Erythroblast (primary cell): ENCODE data around the gene PTPN23.

Experiments used
- DNase-seq, 2 experiments: peaks; one replicate each; lab custom pipeline; 2025; lab: John Stamatoyannopoulos, UW
- GATA1 ChIP-seq: IDR thresholded peaks from 2 replicates; pipeline ENCODE4 v1.6.1; 2011; ENCODE audit warnings: low read depth, mild to moderate bottlenecking, control low read depth, low read length, moderate library complexity
- POLR2A ChIP-seq: IDR thresholded peaks from 2 replicates; pipeline ENCODE4 v1.6.1; 2011; ENCODE audit warnings: mild to moderate bottlenecking, low read length

The PTPN23 gene

GRCh38 chr3:47424434-47425382 is 43.9 kb downstream of the PTPN23 start:
- no peak for DNase-seq
- TF ChIP-seq POLR2A = no peak
- TF ChIP-seq GATA1 = no peak

GRCh38 chr3:47425383-47425778 is 44.6 kb downstream of the PTPN23 start:
- DNase-seq = no peak
- TF ChIP-seq GATA1 (no peak), POLR2A (no peak)

DNA sequence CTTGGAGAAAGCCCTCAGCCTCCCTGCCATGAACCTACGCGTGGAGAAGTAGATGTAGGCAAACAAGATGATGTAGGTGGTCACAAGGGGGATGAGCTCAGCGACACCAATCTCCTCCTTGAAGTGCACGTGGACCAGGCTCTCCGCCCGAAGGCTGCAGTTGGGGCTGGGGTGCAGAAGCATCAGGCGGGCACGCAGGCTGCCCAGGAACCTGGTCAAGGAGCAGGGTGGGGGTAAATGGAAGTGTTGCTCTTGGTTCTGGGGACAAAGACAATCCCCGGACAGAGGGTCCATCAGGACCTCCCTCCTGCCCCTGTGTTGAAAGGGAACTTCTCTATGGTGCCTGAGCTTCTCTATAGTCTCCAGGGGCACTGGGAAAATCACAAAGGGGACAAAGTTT is 45.1 kb downstream of the PTPN23 start:
- DNase-seq = no peak
- TF ChIP-seq POLR2A (no peak), GATA1 (no peak)

DNA sequence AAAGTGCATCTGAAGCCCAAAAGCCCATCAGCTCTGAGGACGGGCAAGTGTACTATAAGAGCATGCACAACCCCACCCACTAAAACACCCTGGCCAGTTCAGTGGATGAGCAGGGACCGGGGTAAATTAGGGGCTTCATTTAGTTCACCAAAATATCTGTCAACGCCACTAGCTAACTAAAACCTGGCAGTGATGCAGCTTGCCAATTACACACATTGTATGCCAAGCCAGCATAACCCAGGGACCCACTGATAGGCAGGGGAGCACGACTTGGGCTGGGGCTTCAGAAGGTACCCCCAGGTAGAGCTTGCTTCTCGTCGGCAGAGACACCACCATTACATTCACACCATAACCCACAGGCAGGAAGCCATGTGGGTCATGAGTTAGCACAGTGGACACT is 47.0 kb downstream of the PTPN23 start:
- DNase-seq = no peak
- no peak for TF ChIP-seq GATA1
- no peak for TF ChIP-seq POLR2A

GRCh38 chr3:47428662-47429061 is 47.8 kb downstream of the PTPN23 start:
- TF ChIP-seq POLR2A = no peak
- TF ChIP-seq GATA1 = no peak
- DNase-seq = peak; percentile 62 to 77

DNA sequence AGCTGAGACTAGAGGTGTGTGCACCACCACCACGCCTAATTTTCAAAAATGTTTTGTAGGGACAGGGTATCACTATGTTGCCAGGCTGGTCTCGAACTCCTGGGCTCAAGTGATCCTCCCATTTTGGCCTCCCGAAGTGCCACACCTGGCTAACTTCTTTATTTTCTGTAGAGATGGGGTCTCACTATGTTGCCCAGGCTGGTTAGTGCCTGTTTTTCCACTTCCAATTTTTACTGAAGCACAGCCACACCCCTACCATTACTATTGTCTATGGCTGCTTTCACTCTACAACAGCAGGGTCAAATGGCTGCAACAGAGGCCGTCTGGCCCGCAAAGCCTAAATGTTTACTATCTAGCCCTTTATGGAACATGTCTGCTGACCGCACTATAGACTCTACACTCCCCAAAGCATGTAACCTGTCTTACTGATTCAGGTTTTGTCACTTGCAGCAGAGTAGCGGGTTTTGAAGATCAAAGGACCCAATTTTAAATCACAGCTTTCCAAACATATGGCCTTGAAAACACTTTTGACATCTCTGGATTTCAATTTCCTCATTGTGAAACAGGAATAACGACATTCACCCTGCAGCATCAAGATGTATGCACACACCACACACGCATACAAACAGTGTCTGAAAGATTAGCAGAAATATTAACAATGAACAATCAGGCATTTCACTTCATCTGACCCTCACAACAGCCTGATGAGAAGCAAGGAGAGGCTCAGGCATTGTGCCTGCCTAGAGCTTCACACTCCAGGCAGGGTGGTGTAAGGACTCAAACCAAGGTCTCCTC is 48.9 kb downstream of the PTPN23 start:
- TF ChIP-seq POLR2A (no peak), GATA1 (no peak)
- no peak for DNase-seq

DNA sequence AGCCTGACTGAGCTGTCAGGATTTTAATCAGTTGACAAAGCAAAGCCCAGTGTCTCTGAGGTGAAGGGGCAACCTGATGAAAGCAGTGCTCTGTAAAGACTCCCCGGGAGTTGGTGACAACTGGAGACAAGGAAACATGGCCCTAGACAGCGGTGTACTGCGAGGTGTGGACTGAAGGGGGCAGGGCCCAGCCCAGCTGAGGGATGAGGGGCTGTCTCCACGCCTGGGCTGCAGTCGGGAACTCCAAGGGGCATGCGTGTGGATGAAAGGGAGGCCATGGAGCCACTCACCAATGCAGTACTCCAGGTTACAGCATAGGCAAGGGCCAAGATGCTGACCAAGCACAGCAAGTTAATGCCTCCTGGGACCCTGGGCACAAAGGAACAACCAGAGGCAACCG is 49.8 kb downstream of the PTPN23 start:
- TF ChIP-seq POLR2A (no peak), GATA1 (no peak)
- DNase-seq = no peak

DNA sequence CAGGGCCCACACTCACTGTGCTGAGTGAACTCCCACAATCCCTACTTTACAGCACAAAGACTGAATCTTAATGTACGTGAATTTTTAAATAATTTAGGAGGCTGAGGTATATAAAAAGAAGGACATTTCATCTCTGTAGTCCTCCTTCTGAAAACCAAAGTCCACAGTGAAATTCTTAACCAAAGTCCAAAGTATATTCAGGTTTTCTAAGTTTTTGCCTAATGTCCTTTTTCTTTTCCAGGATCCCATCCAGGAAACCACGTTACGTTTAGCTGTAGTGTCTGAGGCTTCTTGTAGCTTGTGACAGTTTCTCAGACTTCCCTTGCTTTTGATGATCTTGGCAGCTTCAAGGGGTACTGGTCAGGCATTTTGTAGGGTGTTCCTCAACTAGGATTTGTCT is 50.4 kb downstream of the PTPN23 start:
- DNase-seq = no peak
- no peak for TF ChIP-seq GATA1
- TF ChIP-seq POLR2A = no peak

- no peak for DNase-seq
- TF ChIP-seq POLR2A (no peak), GATA1 (no peak)
Observed at GRCh38 chr3:47432673-47433072, 51.9 kb downstream of the PTPN23 start.

GRCh38 chr3:47433796-47434195 is 53.0 kb downstream of the PTPN23 start:
- no peak for DNase-seq
- TF ChIP-seq GATA1 = no peak
- no peak for TF ChIP-seq POLR2A

- TF ChIP-seq GATA1 (no peak), POLR2A (no peak)
- no peak for DNase-seq
Observed at GRCh38 chr3:47434849-47435248, 54.0 kb downstream of the PTPN23 start.

DNA sequence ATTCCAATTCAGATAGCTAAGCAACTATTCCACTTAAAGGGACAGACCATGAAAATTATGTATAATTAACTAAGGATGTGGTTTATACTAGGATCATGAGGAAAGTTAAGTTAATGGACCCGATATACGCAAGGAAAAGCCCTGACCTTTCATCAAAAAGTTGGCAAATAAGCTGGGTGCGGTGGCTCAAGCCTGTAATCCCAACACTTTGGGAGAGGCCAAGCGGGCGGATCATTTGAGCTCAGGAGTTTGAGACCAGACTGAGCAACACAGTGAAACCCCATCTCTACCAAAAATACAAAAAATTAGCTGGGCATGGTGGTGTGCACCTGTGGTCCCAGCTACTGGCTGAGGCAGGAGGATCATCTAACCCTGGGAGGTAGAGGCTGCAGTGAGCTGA is 55.4 kb downstream of the PTPN23 start:
- no peak for TF ChIP-seq POLR2A
- no peak for TF ChIP-seq GATA1
- no peak for DNase-seq

GRCh38 chr3:47440131-47440530 is 59.3 kb downstream of the PTPN23 start:
- TF ChIP-seq POLR2A (no peak), GATA1 (no peak)
- no peak for DNase-seq

DNA sequence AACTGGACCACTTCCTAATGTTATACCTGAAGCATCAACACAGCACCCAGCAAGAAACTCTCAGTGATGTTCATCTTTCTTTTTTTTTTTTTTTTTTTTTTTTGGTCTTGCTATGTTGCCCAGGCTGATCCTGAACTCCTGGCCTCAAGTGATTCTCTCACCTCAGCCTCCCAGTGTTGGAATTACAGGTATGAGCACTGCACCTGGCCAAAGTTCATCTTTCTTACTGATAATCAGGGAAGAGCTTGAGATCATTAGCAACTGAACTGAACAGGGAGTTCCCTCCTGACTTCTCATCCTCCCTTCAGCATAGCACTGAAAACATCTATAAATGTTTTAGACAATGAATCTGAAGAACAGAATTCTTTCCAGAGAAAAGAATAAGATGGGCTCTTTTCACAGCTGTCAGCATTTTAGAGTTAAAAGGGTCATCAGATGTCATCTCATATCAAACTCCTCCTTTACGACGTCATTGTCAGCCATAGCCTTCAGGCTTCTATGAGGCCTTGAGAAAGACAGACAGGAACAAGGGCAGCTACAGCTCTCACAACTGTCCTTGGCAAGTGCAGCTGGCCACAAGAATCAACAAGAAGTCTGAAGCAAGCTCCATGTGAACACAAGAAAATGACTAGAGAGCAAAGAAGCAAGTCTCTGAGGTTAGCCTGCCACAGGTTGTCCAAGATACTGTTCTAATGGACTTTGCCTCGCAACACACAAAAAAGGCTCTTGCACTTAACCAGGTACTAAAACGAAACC is 61.2 kb downstream of the PTPN23 start:
- TF ChIP-seq GATA1 (no peak), POLR2A (no peak)
- DNase-seq = no peak
